ENCODE results near the gene ZNF277. TPM values are rescaled to one million over a fixed set of nuclear protein-coding genes. Genes with fewer than 3 reads are reported as not detected.

ZNF277 gene
- total RNA-seq, 4 donors from 2014 or later: 14.4 to 44.9 (median 21.4) TPM

GRCh38 chr7:112377593-112377992, 171.1 kb downstream of the ZNF277 start:
- Histone ChIP-seq H3K27me3 (no peaks in the 10 kb centered on the region), H3K4me1 (no peaks in the 10 kb centered on the region), H3K27ac (no peak overlapping the region), H3K9me3 (no peaks in the 10 kb centered on the region), H3K36me3 (no peaks in the 10 kb centered on the region), H3K4me3 (no peak overlapping the region)
- no peak for DNase-seq
- TF ChIP-seq POLR2A (IDR thresholded peaks at IDR 0.05) (no peak), CTCF (IDR thresholded peaks at IDR 0.05) (no peak)
- intact Hi-C loops (cut with DNase I; ENCODE audit: low total_unique reads): no loop called here

- no peak overlapping the region for H3K4me3 ChIP-seq
- TF ChIP-seq POLR2A (IDR thresholded peaks at IDR 0.05) (no peak), CTCF (IDR thresholded peaks at IDR 0.05) (no peak)
- H3K4me1 ChIP-seq: no peaks in the 10 kb centered on the region
- no peaks in the 10 kb centered on the region for H3K36me3 ChIP-seq
- intact Hi-C loops (cut with DNase I; ENCODE audit: low total_unique reads): no loop called here
- no peak overlapping the region for H3K27ac ChIP-seq
- DNase-seq: no peak
- H3K27me3 ChIP-seq: no peaks in the 10 kb centered on the region
- no peaks in the 10 kb centered on the region for H3K9me3 ChIP-seq
Measured at GRCh38 chr7:112381311-112382091, 175.0 kb downstream of the ZNF277 start.

GRCh38 chr7:112383671-112384417, 177.3 kb downstream of the ZNF277 start:
- intact Hi-C loops (cut with DNase I; ENCODE audit: low total_unique reads): no loop called here
- Histone ChIP-seq H3K36me3 (no peaks in the 10 kb centered on the region), H3K27ac (no peak overlapping the region), H3K27me3 (no peaks in the 10 kb centered on the region), H3K4me1 (no peaks in the 10 kb centered on the region), H3K4me3 (no peak overlapping the region), H3K9me3 (no peaks in the 10 kb centered on the region)
- TF ChIP-seq POLR2A (IDR thresholded peaks at IDR 0.05) (no peak), CTCF (IDR thresholded peaks at IDR 0.05) (no peak)
- no peak for DNase-seq

- TF ChIP-seq POLR2A (IDR thresholded peaks at IDR 0.05) (no peak), CTCF (IDR thresholded peaks at IDR 0.05) (no peak)
- Histone ChIP-seq H3K4me3 (no peak overlapping the region), H3K9me3 (no peaks in the 10 kb centered on the region), H3K27me3 (no peaks in the 10 kb centered on the region), H3K36me3 (no peaks in the 10 kb centered on the region), H3K27ac (no peak overlapping the region), H3K4me1 (no peaks in the 10 kb centered on the region)
- no peak for DNase-seq
- intact Hi-C loops (cut with DNase I; ENCODE audit: low total_unique reads): no loop called here
Measured at GRCh38 chr7:112385516-112385915, 179.0 kb downstream of the ZNF277 start.

- no peak for TF ChIP-seq CTCF (IDR thresholded peaks at IDR 0.05)
- no peak for TF ChIP-seq POLR2A (IDR thresholded peaks at IDR 0.05)
- H3K36me3 ChIP-seq: no peaks in the 10 kb centered on the region
- H3K4me3 ChIP-seq: no peak overlapping the region
- H3K27ac ChIP-seq: no peak overlapping the region
- intact Hi-C loops (cut with DNase I; ENCODE audit: low total_unique reads): no loop called here
- no peaks in the 10 kb centered on the region for H3K9me3 ChIP-seq
- no peaks in the 10 kb centered on the region for H3K4me1 ChIP-seq
- H3K27me3 ChIP-seq: no peaks in the 10 kb centered on the region
- DNase-seq: no peak
Measured at GRCh38 chr7:112386619-112387018, 180.1 kb downstream of the ZNF277 start.
